SH-SY5Y (cell line): ENCODE measurements around the gene GCK.

Experiments
- GATA2 ChIP-seq: IDR thresholded peaks from 2 replicates; pipeline ENCODE4 v1.6.1; 2011; ENCODE audit warnings: mild to moderate bottlenecking, low read depth, low read length
- GATA3 ChIP-seq: IDR thresholded peaks from 2 replicates; pipeline ENCODE4 v1.6.1; 2011; ENCODE audit warnings: low read depth, mild to moderate bottlenecking, low read length, moderate library complexity

- no peak for TF ChIP-seq GATA2
- no peak for TF ChIP-seq GATA3
Observed at GRCh38 chr7:44145969-44146911, 43.0 kb downstream of the GCK start.
